HTR-8/SVneo (cell line): ENCODE measurements around the gene EYS.

Experiments used
- DNase-seq: peaks from one replicate; pipeline ENCODE4 v3.0.0; 2011; ENCODE audit warnings: low spot score, mixed read lengths; ENCODE audit not compliant: insufficient read length
- FAIRE-seq: peaks from 2 replicates; lab custom pipeline; 2011; peaks lifted over from hg19 to GRCh38; lab: Jason Lieb, UNC

Gene EYS

DNA sequence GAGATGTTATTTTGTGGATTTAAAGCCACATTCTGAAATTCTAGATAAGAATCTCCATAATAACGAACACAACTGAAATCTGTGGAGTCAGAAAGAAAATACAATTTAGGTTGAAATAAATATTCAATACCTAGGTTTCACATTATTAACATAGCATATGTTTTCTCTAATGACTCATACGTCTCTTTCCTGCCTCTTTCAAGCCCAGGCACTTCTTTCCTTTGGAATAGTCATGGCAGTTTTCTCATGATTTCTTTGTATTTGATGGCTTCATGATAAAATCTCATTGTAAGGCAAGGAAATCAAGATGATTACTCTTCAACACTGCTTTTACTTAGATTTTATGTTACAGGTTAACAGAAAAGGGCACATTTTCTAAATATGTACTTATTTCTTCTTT is 1267.8 kb downstream of the EYS start:
- no peak for DNase-seq
- FAIRE-seq = no peak

DNA sequence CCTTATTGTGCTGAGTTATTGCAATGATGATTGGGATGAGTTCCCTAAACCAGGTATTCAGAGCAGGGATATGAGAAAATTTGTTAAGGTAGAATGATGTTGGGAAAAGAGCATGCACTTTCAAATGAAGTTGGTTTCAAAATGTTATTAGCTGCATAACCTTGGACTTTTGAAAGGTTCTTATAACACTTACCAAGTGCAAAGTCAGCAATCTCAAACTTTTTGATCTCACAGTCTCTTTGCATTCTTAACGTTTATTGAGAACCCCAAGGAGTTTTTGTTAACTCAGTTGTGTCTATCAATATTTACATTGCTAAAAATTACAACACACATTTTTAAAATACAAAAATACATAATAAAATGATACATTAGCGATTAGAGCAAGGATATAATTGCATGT is 1269.0 kb downstream of the EYS start:
- DNase-seq (no peak), FAIRE-seq (no peak)

DNA sequence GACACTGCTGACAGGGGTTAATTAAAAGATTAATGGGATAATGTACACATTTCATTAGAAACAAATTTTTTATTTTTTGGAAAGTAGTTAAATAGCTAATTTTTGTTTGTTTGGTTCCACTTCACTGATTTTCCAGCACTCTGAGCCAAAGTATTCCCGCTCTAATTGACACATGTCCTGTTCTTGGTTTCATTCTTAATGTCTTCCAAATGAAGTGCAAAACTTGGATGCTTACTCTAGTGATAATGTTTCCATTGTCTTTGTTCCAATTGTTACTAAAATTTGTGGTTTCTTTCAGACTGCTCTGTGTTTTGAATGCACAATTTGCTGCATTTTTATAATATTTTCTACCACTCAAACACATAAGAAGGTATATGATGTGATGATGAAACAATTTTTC is 1277.1 kb downstream of the EYS start:
- no peak for FAIRE-seq
- no peak for DNase-seq

DNA sequence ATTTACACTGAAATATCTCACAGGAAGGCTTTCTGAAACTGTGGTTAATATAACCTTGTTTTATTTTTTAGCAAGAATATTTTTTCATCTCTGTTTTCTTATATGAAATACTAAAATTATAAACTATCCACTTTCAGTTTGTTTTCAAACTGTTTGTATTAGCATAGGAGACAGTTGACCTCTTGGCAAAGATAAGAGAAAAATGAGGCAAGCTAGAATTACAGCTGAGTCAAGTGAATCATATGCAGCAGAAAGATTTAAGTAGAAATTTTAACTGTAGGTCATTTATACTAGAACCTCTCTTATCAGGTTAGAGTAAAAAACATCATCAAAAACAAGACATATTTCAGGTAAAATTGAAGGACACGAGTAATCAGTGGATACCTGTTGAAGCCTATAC is 1278.8 kb downstream of the EYS start:
- FAIRE-seq = no peak
- no peak for DNase-seq

DNA sequence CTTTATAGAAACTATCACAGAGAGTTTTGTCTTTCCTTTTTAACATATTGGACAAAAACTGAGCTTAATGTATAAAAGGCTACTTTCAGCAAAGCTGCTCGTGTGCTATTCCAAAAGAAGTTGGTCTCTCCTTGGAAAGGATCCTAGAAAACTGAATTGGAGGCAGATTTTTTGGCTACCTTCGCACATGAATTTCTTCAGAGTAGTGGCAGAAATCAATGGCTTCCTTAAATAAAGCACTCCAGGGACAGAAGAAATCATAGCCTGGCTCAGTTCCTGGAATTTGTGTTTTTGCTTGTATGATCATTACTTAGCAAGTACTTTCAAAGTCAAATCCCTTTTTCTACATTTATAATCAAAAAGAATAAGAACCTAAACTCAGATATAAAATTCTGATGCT is 1291.1 kb downstream of the EYS start:
- no peak for DNase-seq
- FAIRE-seq = no peak

DNA sequence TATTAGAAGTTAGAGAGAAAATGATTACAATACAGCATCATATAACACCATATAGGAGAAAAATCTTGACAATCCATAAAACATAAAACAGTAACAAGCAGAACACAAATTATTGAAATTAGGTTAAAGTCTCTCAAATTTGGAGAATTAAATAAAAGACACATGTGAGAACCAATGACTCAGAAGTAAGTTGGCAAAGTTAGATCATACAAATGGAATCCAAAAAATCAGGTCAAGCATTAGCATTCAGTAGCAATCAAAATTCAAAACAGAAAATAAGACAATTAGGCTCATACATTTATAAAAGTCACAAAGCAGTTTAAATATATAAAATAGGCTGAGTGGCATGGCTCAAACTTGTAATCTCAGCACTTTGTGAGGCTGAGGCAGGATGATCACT is 1295.8 kb downstream of the EYS start:
- DNase-seq (no peak), FAIRE-seq (no peak)

DNA sequence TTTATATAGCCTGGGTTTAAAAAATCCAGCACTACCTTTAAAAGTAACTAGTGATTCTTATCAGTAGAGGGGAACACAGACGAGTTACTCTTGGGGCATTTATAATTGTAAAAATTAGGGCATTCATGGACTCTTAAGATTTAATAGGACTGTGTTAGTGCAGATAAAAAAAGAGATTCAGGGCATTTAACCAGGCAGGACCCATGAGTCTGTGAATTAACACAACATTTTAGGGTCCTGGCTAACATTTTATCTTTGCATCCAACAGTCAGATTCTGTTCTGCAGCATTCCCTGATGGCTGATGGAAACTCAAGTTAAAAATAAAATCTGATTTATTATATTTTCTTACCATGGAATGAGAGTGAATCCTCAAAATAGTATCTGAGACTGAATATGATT is 1297.1 kb downstream of the EYS start:
- no peak for FAIRE-seq
- DNase-seq = no peak

DNA sequence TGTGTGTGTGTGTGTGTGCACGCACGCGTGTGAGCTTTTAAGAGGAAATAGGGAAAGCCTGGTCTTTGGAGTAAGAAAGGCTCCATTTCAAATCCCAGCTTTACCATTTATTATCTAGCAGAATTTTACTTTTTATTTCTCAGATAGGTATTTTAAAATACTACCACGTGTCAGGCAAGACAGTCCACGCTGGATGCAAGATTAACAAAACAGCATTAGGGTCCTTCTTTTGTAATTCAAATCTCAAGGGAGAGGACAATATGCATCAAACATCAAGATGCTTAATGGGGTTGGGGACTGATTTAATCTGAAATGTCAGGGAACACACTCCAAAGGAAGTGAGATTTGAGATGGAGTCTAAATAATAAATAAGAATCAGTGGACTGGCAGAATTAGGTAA is 1302.6 kb downstream of the EYS start:
- FAIRE-seq (no peak), DNase-seq (no peak)

DNA sequence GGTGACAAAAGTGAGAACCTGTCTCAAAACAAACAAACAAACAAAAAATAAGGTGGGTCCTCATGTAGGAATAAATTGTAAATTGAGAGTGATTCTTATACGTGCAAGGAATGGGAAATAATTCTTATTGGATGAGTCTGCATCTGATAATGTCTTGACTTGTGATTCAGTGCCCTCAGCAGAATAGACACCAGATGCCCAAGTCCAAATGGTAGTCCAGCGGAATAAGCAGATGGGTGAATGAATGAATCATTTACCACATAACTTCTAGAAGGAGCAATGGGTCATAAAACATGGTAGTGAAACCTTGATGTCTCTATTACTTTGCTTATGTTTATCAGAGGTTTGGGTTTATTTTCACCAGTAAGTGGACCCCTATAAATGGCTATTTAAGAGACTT is 1323.7 kb downstream of the EYS start:
- no peak for DNase-seq
- FAIRE-seq = no peak

DNA sequence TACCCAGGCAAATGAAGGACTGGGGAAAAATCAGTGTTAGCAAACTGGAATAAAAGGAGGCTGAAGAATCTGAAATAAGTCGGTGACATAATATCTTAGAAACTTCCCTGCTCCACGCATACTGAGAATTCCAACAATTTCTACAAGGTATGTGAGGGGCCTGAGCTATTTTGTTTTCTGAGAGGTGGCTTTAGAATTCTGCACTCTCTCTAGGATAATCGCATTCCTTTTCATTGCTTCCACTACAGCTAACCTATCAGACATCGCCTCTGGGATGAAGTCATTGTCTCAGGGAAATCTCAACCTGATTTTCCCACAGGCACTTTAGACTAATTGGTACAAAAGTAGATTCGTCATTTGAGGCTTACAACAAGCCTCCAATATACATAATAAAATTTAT is 1330.6 kb downstream of the EYS start:
- DNase-seq = no peak
- no peak for FAIRE-seq

DNA sequence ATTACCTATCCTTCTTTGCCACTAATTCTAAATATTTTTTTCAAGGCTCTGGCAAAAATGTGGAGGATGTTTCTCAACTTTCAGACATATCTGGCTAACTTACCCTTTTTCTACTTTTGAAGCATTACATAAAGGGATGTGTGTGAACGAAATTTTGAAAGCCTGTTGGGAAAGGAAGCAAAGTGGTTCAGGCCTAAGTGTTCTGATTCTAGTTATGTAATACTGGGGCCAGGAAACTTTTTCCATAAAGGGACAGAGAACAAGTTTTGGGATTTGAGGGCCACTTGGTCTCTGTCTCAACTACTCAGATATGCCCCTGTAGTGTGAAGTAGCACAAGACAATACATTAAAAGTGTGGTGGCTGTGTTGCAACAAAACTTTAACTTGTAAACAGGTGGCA is 1349.6 kb downstream of the EYS start:
- FAIRE-seq (no peak), DNase-seq (no peak)

DNA sequence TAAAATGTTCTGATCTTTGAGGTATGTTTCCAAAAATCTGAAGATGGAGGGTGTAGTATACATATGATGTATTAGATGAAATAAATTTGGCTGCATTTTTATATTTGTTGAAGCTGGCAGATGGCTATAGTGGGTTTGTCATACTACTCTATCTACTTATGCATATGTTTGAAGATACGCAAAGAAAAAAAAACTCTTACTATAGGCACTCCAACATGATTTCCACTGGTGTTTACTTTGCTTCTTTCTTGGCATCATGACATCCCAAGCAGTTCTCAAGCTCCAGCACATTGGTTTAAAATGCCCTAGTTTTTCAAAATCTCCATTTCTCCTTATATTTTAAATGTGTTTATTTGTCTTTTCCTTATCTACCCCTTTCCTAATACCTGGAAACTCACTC is 1359.6 kb downstream of the EYS start:
- no peak for FAIRE-seq
- no peak for DNase-seq

DNA sequence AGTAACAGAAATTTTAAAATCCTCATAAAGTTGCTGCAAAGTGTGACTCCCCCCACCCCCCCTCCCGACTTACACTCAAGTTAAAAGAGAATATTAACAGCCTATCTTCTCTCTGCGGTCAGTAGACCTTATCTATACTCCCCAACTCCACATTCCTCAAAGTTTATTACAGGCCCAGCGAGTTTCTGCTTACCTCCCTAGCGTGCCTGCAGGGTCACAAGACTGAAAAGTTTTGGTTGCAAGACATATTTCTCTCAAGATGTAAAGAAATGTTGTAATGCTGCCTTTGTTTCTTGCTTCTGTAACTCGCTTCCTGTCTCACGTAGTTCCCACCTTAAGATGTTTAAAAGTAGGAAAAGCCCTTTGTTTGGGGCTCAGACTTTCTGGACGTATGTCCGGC is 1371.8 kb downstream of the EYS start:
- DNase-seq = no peak

DNA sequence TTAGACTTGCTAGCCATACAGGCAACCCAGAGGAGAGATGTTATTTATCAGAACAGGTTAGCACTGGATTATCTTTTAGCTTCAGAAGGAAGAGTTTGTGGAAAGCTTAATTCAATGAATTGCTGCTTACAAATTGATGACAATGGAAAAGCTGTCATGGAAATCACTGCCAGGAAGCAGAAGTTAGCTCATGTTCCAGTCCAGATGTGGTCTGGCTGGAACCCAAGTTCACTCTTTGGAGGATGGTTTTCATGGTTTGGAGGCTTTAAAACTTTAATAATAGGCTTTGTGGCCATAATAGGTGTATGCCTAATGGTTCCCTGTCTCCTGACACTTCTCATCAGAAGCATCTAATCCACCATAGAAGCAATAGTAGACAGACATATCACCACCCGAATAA is 1372.4 kb downstream of the EYS start:
- FAIRE-seq = no peak
- DNase-seq = no peak

More for the DNA sequence above, 1371.8 kb downstream of the EYS start:
- no peak for FAIRE-seq

DNA sequence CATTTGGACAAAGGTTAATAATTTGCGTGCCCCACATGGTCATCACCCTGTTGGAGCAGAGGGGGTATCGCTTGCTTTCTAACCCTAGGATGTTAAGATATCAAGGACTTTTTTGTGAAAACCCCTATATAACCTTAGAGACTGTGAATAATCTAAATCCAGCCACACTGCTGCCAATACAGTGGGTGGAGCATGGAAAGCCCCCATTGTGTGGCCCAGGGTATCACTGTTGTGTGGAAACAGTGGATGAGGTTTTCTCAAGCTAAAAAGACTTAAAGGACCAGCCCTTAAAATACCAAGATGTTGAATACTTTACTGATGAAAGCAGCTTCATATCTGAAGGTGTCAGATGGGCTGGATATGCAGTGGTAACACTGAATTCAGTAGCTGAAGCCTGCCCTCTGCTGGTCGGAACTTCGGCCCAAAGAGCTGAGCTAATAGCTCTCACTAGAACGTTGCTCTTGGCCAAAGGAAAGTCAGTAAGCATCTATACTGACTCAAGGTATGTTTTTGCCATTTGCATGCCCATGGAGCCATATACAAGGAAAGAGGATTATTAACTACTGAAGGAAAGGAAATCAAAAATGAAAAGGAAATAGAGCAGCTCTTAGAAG is 1376.2 kb downstream of the EYS start:
- no peak for DNase-seq

DNA sequence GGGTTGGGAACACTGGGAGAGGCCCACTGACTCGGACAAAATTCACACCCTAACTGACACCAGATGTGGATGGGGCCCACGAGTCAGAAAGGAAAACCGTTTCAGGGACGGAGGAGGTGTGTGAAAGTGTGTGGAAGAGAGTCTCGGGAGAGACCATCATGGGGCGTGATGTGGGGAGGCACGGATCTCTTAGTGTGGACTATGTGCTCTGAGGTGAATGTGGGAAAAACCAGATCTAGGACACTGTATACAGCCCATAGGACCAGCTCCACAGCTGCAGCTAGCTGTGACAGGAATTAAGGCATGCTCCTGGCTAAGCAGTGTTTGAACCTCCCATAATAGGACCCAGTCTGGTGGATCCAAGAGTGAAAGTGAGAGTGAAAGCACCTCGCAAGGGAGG is 1380.1 kb downstream of the EYS start:
- DNase-seq (no peak), FAIRE-seq (no peak)

More for the DNA sequence above, 1376.2 kb downstream of the EYS start:
- FAIRE-seq = no peak

DNA sequence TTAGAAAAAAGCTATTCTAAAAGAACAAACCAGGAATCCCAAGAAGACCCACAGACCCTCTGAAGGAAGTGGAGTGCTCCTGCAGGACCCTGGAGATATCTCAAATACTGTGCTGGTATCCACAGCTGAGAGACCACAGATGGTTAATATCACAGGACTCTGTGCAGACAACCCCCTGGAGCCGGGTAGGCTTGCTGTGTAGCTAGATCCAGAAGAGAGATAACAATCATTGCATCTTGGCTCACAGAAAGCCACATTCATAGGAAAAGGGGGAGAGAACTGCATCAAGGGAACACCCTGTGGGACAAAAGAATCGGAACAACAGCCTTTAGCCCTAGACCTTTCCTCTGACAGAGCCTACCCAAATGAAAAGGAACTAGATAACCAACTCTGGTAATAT is 1381.9 kb downstream of the EYS start:
- DNase-seq (no peak), FAIRE-seq (no peak)

DNA sequence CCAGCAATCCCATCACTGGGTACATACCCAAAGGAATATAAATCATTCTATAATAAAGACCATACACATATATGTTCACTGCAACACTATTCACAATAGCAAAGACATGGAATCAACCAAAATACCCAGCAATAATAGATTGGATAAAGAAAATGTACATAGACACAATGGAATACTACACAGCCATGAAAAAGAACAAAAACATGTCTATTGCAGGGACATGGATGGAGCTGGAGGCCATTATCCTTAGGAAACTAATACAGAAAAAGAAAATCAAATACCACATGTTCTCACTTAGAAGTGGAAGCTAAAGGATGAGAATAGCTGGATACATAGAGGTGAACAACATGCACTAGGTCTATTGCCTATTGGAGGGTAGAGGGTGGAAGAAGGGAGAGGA is 1396.8 kb downstream of the EYS start:
- FAIRE-seq = no peak
- DNase-seq = no peak

DNA sequence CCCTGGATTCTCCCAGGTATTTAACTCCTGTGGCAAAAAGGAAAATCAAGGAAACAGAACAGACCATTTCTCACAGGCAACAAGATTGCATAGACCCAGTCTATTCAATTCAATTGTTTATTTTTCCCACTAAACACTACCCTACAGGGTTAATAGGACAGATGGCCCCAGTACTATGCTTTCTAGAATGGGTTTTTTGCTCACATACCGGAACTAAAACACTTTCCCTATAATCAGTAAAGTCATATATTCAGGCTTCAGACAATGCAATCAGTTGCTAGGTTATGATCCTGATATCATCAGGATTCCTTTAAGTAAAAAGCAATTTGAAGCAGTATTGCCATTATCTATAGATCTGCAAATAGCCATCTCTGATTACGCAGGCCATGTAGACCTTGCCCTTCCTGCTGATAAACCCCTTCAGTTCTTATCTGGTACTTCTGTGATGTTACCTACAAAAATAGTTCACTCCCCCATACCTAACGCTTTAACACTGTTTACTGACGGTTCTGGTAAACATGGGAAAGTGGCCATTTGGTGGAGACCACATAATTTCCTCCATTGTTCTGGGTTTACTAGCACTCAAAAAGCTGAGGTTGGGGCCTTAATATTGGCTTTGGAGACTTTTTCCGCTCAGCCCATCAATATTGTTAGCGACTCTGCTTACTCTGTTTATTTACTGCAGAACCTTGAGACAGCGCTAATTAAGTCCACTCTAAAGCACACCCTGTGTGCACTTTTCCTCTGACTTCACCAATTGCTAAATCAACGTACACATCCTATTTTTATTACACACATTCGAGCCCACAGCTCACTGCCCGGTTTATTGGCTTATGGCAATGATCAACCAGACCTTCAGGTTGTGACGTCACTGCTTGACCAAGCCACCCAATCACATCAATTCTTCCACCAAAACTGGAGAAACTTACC is 1405.5 kb downstream of the EYS start:
- FAIRE-seq = no peak

DNA sequence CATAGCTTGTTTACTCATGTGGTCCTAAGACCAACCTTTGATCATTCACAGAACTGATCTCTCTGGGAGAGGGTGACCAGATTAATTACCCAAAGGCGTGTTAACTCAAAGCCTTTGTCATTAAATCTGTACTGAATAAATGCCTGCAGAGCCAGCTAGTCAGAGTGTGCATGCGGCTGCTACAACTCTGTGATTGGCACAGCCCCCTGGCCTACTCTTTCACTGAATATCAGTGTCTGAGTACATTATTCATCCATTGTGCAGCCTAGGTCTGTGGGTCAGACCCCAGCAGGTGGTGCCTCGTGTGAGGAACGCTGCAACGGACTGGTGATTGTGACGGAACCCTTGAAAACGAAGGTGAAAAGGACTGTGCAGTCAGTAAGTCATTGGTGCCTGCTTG is 1407.8 kb downstream of the EYS start:
- DNase-seq (no peak), FAIRE-seq (no peak)

More for the DNA sequence above, 1405.5 kb downstream of the EYS start:
- DNase-seq = no peak

DNA sequence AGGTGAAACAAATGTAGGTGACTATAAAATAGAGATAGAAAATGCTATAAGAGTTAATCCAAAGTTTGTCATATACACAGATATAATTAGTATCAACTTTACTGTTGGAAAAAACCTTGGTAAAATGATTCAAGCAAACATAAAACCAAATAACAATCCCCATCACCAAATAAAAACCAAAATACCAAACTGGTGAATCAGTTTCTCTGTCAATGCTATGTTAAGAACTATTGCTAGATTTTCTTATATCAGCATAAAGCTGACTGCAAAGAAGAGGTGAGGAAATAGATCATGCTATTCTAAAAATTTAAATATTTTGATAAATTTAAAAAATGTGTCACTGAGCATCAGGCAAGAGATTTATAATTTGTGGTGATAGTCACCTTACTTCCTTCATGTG is 1413.0 kb downstream of the EYS start:
- FAIRE-seq (no peak), DNase-seq (no peak)

DNA sequence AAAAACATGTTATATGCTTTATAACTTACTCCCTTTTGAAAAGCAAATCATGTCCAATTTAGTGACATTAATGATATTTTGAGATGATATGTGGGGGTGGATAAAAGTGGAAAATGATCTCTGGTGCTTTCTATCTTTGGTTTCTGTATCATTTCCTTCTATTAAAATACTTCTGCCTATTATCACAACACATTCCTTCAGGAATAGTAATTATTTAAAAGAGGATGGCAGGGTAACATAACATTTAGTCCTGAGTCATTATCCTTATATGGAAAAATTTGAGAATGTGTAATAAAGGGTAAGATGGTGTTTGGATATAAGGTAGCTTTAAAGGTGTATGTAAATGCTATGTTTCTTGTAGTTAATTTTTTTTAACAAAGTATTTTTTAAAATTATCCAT is 1413.7 kb downstream of the EYS start:
- DNase-seq (no peak), FAIRE-seq (no peak)
